TTC549 (cell line): ENCODE results near the gene FADS3.

Experiments used
- FAIRE-seq: peaks from 2 replicates; lab custom pipeline; 2012; peaks lifted over from hg19 to GRCh38; lab: Jason Lieb, UNC

The FADS3 gene

DNA sequence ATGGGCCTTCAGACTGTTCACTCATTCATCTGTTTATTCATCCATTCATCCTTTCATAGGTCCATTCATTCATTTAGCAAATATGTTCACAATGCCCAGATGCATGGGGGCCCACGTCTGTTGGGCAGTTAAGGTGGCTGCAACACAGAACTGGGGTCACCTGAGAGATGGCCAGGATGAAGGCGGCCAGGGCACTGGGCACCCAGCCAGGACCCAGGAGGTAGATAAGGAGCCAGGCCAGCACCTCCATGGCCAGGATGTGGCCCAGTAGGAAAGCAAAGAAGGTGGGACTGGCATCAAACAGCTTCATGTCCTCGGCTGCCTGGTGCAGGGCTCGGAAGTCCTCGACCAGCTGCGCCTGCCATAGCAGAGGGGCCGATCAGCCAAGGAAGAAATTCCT lies 12.2 kb downstream of the FADS3 start:
- FAIRE-seq, result no peak

DNA sequence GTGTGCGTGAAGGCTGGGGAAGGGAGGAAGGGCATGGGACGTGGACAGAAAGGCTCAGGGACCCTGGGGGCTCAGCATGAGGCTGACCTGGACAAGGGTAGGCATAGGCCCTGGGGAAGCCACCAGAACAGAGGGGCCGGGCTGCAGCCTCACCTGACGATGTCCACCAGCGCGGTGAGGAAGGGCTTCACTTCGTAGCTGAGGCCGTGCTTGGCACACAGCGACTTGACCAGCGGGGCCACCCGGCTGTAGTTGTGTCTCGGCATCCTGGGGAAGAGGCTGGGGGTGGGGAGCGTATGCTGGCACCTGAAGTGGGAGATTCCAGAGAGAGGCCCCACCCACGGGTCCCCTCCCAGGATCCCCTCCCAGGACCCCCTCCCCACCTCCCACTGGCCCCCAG lies 15.6 kb downstream of the FADS3 start:
- no peak for FAIRE-seq

DNA sequence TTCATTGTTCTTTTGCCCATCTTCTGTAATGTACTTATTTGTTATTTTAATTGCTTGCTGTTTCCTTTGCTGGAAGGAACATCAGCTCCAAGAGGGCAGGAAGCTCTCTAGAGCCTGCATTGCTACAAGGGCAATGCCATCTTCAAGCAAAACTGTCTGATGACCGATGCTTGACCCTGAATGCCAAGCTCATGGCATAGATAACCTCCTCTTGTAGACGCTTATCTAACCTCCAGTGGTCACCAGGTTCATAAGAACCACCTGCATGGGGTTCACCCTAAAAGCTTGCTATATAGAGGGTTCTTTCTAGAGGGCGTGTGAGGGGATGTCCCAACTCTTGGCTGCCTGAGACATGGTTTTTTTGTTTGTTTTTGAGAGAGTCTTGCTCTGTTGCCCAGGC lies 16.5 kb downstream of the FADS3 start:
- no peak for FAIRE-seq

DNA sequence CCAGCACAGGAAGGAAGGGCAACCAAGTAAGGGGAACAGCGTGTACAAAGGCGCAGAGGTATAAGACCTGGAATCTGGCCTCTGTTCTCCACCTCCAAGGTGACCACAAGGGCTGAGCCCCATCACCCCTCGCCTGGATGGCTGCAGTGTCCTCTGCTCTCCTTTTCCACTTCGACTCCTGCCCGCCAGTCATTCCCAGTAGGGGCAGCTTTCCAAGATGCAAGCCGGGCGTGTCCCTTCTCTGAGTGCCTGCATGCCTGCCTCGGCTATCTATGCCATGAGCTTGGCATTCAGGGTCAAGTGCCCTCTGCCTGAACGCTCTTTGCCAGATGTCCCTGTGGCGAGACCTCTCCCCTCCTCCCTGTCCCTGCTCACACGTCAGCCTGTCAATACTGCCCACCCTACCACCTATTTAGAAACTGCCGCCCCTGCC lies 17.0 kb downstream of the FADS3 start:
- no peak for FAIRE-seq

DNA sequence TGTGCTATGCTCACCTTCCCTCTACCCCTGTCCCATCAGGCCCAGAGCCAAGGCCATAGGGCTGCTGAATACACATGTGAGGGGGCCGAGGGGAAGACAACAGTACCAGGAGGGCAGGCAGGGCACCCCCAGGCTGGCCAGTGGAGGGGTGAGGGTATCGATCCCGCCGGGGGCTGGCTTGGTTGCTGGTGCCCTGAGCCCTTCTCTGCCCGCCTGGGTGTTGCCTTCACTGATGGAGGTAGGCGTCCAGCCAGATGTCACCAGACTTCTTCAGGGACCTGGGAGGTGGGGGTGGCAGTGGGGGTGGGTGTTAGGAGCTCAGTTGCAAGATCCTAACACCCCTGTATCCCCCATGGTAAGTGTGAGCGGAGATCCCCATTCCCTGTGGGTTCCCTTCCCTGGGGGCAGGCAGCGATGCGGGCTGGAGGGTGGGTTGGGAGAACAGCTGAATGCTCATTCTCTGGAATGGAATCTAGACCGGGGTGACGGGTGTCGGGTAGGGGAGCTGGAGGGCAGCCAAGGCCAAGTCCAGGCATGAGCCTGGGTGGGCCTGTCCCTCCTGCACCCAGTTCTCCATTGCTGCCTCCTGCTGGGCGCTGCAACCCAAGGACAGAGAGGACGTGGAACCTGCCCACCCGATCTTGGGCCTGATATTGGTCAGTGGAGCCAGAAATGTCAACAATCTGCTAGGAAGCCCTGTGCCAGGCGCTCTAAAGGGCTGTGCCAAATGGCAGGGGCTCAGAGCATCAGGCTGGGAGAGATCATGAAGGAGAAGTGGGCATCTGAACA lies 17.6 kb downstream of the FADS3 start:
- FAIRE-seq, result no peak

DNA sequence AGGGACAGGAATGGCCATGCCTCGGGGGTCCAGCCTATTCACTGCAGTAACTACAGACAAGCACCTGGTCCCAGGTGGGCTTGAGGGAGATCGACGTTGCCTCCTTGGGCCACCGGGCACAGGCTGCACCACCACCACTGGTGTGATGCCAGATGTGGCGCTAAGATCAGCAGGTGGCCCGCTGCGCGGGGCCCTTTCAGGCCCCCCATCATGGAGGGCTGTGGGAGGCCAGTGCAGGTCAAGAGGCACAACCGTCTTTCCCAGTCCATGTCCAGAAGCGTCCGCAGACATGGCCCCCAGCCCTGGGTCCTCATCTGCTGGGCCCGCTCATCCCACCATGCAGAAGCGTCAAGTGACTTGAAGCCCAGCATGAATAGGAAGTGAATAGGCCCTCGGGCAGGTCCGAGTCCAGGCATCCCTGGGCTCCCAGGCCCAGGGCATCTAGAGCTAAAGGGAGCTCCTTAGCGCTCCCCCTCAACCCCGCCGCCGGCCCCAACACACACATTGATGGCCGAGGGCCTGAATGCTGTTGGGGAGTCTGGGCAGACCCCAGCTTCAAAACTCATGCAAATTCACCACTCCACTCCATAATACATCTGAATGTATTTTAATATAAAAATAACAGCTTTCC lies 18.3 kb downstream of the FADS3 start:
- FAIRE-seq, result no peak

DNA sequence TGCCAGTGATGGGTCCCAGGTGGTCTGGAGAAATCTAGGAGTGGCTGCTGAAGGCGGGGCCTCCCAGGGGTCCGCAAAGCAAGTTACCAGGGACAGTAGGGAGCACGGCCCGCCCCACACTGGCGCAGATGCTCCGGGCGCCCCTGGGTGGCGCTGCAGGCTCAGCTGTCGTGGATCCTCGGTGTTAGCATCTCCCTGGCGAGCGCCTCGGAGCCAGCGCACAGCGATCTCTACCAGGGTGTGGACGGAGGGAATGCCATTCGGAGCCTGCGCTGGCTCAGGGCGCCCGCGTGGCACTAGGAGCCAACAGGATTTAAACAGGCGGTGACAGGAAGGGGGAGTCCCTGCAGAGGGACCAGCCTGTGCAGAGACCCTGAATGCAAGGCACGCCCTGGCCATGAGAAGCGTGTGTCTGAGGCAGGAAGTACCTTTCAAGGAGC lies 20.2 kb downstream of the FADS3 start:
- FAIRE-seq, result no peak

DNA sequence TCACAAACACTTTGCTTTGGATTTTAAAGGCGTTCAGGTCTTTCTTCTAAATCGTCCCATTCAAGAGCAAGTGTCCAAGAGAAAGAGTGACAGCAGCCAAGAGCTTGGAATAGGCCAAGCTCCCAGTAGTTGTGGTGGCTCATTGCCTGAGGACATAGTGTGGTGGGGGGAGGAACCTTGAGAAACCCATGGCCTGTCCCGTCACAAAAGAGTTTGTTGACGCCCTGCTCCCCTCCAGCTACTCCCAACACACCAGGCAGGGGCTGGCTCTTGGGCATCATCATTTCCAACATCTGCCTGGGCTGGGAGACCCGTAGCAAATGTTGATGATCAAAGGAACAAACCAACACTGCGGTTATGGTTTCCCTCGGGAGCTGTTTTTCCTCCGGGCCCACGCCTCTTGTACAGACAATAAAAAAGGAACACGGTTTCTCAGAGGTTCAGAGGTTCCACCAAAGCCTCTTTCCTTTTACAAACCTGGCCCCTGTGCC lies 20.8 kb downstream of the FADS3 start:
- FAIRE-seq, result no peak

DNA sequence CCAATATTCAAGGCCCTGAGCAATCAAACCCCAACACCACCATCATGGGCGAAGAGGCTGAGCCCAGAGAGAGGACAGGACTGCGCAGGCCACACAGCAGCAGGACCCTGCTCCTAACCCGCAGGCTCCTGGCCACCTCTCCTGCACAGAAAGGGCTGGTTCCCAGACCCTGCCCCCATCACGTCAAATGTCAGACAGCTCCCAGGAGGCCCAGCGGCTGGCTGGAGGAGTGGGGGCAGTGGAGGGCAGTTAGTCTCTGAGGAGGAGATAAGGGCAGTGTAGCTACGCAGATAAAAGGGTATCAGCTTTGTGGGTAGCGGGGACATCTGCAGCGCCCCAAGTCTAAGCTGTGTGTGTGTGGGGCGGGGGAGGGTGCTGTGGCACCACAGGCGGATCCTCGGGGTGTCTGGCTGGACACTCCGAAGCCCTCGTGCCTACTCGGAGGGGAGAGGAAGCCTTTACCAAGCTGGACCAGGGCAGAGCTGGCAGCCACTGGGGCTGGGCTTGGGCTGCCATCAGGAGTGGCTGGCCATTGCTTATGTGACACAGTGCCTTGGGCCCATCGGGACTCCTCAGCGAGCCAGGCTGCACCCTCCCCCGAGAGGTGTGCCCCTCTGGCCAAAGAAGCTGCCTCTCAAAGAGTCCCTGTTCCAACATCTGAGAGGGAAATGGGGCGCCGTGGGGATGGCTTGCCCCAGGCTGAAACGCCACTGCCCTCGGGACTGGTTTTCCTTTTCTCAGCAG lies 21.5 kb downstream of the FADS3 start:
- no peak for FAIRE-seq

DNA sequence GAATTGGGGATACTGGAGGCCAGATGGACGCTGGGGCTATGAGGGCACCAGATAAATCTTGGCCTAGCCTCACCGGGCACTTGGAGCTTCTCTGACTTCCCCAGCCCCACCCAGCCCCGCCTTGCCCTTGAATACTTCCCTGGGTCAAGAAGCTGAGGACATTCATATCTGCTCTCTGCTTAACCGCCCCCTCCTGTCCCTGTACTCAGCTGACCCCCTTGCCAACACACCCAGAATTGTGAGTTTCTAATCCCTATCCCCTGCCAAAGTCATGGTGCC lies 22.0 kb downstream of the FADS3 start:
- FAIRE-seq, result no peak

DNA sequence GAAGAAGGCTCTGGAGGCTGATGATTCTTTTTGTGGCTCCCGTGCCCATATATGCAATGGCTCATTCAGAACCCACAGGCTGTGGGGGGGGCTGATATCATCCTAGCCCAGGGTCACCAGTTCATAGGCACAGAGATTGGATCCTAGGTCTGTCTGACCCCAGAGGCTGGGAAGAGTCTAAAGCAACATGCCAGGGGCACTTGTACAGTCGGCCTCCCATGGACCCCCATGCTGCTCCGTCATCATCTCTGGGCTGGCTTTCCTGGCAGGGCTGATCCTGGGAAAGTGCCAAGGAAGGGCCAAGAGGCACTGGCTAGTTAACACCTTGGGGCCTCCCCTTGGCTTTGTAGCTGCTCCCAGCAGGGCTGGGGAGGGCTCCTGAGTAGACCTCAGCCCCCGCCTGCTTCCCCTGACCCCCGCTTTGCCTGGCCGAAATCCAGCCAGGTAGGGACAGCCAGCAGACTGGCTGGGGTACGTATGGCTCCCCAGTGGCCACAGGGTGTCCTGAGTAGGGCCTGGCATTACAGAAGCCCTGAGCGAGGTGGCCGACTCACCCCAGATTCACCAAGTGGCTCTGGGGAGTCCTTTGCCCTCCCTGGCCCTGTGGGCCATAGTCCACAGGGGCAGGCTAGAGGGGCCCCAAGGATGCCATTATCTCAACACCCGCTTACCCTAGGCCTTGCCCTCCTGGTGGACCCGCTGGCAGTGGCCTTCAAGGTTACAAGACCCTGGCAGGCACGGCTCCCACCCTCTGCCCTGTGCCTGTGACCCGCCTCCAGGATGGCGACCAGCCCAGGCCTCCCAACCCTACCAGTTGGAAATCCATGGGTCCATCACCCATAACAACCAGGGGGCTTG lies 22.5 kb downstream of the FADS3 start:
- FAIRE-seq, result no peak

DNA sequence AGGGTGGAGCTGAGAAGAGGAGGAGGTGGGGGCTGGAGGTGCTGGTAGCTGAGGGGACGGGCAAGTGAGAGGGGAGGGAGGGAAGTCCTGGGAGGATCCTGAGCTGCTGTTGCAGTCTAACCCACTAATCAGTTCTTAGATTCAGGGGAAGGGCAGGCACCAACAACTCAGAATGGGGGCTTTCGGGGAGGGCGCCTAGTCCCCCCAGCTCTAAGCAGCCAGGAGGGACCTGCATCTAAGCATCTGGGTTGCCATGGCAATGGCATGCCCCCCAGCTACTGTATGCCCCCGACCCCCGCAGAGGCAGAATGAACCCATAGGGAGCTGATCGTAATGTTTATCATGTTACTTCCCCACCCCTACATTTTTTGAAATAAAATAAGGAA lies 24.4 kb downstream of the FADS3 start:
- no peak for FAIRE-seq

DNA sequence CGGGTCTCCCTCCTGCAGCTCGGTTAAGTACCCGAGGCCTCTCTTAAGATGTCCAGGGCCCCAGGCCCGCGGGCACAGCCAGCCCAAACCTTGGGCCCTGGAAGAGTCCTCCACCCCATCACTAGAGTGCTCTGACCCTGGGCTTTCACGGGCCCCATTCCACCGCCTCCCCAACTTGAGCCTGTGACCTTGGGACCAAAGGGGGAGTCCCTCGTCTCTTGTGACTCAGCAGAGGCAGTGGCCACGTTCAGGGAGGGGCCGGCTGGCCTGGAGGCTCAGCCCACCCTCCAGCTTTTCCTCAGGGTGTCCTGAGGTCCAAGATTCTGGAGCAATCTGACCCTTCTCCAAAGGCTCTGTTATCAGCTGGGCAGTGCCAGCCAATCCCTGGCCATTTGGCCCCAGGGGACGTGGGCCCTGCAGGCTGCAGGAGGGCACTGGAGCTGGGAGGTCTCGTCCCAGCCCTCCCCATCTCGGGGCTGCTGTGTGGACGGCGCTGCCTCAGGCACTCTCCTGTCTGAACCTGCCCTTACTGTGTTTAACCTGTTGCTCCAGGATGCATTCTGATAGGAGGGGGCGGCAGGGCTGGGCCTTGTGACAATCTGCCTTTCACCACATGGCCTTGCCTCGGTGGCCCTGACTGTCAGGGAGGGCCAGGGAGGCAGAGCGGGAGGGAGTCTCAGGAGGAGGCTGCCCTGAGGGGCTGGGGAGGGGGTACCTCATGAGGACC lies 25.0 kb downstream of the FADS3 start:
- FAIRE-seq, result no peak

DNA sequence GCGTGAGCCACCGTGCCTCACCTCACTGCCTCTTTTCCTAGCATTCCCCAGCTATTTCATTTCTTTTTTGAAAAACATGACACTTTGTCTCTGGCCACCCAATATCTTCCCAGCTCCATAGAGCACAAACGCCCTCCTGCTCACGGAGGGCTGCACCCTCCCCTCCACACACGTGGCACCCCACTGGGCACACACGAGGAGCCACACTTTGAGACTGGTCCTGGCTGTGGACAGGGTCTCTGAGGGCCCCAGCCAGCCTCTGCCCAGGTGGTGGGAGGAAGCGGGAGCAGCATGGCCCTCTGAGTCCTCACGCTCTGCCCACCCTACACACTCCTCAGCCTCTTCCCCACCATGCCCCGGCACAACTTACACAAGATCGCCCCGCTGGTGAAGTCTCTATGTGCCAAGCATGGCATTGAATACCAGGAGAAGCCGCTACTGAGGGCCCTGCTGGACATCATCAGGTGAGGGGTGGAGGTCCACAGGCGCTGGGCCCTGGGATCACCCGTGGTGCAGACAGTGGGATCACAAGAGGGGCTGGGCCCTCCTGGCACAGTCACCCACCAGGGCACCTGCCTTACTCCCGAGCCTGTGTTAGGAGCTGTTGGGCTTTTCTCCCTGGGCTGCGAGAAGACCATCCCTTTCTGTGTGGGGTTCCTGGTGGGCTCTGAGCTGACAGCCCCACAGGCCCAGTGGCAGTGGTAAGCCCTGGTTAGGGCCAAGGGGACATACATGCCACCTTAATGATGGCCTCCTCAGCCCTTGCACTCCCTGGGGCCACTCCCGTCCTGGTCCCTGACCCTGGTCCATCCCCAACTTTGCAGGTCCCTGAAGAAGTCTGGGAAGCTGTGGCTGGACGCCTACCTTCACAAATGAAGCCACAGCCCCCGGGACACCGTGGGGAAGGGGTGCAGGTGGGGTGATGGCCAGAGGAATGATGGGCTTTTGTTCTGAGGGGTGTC lies 26.2 kb downstream of the FADS3 start:
- no peak for FAIRE-seq

DNA sequence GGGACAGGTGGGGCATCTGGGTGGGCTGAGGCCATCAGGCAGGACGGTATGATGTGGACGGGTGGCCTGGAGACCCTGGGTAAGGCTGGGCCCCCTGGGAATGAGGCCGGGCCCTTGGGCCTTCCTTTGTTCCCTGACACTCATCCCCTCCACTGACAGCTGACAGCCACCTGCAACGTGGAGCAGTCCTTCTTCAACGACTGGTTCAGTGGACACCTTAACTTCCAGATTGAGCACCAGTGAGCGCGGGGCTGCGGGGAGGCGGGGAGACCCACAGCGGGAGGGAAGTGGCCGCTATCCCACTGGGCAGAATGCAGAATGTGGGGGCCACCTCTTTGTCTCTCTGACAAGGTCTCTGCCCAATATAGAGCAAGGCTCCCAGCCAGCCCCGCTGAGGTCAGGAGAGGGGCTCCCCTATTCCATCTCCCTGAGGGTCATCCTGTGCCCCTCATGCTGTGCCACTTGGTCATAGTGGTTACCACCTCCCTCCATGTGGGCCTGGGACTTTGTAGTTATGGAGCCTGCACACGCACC lies 27.7 kb downstream of the FADS3 start:
- no peak for FAIRE-seq

DNA sequence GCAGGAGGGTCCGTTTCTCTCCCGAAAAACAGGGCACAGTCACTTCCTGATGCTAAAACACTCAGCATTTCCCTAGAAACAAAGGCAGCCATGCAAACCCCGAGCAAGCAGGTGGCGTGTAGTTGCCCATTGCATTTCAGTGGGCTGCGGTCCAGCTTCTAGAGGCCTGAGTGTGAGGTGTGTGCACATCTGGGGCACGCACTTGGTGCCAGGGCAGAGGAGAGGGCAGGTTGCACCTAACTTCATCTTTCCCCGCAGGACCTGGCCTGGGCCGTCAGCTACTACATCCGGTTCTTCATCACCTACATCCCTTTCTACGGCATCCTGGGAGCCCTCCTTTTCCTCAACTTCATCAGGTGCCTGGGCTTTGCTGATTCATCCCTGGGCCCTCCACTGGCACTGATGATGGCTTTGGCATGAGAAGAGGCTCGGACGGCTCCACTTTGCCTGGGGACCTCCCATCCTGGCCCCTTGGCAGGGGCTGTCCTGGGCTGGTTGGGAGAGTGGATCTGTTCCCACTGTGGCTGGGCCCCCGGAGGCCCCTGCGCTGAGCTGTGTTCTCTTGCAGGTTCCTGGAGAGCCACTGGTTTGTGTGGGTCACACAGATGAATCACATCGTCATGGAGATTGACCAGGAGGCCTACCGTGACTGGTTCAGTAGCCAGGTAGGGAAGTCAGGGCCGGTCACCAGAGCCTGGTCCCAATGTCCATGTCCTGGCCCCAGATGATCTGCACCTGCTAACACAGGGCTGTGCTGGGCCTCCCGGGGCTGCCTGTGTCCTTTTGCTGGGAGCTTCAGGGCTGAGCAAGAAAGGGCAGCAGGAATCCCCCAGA lies 28.4 kb downstream of the FADS3 start:
- no peak for FAIRE-seq

DNA sequence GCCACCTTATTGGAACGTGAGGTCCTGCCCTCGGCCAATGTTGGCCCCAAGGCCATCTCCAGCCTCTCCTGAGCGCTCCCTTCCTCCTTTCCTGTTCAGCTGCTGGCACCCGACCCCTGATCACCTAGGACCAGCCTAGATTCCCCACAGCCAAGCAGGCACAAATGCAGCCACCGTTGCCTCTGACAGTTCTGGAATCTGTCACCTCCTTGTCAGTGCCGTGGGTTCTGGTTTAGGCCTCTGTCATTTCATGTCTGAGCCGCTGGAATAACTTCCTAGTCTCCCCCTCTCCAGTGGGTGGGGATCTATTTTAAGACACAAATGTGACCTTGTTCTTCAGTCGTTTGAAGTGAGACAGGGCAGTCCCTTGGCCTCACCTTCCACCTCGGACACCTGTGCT lies 29.7 kb downstream of the FADS3 start:
- FAIRE-seq, result no peak

DNA sequence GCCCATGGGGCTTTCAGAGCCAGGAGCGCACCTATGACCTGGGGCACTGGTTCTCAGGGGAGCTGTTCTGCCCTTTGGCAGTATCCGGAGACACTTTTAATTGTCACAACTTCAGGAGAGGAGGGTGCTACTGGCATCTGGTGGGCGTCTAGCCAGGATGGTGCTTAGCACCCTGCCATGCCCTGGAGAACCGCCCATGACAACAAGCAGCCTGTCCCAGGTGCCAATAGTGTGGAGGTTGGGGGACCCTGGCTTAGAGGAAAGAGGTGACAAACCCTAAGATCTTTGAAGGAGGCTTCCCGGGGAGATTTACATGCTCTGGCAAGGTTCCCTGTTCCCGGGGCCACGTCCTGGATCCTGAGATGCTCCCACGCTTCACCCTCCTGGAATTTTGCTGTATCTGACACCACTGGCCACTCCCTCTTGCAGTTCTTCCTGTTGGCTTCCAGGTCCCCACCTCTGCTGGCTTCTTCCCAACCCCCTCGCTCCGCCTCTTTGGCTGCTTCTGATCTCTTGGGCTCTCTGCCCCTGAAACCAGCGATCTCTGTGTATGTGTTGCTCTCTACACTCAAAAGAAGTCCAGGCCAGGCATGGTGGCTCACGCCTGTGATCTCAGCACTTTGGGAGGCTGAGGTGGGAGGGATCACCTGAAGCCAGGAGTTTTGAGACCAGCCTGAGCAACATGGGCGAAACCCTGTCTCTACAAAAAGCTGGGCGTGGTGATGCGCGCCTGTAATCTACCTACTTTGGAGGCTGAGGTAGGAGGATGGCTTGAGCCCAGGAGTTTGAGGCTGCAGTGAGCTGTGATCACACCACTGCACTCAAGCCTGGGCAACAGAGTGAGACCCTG lies 31.1 kb downstream of the FADS3 start:
- no peak for FAIRE-seq
